Measurements from ENCODE around the gene LRRC8D.

GRCh38 chr1:89844241-89844807 is 23.5 kb downstream of the LRRC8D start:
- TF ChIP-seq, protein P1, sequence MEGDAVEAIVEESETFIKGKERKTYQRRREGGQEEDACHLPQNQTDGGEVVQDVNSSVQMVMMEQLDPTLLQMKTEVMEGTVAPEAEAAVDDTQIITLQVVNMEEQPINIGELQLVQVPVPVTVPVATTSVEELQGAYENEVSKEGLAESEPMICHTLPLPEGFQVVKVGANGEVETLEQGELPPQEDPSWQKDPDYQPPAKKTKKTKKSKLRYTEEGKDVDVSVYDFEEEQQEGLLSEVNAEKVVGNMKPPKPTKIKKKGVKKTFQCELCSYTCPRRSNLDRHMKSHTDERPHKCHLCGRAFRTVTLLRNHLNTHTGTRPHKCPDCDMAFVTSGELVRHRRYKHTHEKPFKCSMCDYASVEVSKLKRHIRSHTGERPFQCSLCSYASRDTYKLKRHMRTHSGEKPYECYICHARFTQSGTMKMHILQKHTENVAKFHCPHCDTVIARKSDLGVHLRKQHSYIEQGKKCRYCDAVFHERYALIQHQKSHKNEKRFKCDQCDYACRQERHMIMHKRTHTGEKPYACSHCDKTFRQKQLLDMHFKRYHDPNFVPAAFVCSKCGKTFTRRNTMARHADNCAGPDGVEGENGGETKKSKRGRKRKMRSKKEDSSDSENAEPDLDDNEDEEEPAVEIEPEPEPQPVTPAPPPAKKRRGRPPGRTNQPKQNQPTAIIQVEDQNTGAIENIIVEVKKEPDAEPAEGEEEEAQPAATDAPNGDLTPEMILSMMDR (conservative IDR thresholded peaks at IDR 0.05) = no peak
- no peak for TF ChIP-seq ZFX (IDR thresholded peaks at IDR 0.05)
